ENCODE data around the gene DTX1. TPM values are rescaled to one million over a fixed set of nuclear protein-coding genes. Genes with fewer than 3 reads are reported as not detected.
A peak's percentile ranks its signal among the peaks of the same experiment; 100 is the strongest.
"Not testable (repeated sequence)": the region's sequence is repeated elsewhere in the genome, so short reads cannot be mapped to it uniquely, and the experiment has no call there.

The DTX1 gene
- total RNA-seq, 1 donor from 2014 or later = 16.2 TPM

DNA sequence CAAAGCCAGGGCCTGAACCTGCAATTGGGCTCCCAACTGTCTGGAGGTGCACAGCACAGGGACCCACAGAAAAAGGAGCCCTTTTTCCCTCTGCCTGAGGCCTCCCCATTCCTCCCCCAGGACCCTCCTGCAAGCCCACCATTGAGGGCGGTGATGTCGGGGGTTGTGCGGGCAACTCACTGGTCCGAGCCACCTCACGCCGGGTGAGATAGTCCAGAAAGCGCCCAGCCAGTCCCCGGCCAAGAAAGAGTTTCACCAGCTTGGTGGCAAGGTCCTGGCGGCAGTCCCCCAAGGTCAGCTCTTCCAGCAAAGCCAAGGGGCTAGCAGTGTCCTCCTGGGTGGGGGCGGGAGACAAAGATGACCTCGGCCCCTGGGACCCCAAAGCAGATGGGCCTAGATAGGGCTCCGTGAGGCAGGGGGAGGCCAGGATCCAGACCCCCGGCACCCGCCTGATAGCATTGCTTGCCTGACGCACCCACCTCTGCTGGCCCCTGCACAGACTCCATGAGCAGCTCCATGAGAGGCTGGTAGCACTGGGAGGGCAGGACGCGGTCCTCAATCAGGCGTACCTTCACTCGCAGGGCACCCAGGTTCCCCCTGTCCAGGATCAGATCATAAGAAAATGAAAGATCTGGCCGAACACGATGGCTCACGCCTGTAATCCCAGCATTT, 59.1 kb downstream of the DTX1 start:
- no peak for DNase-seq

- no peak for DNase-seq
Observed at GRCh38 chr12:113116875-113117274, 60.3 kb downstream of the DTX1 start.

GRCh38 chr12:113117684-113118083, 61.2 kb downstream of the DTX1 start:
- not testable (repeated sequence) for DNase-seq

GRCh38 chr12:113118142-113118541, 61.6 kb downstream of the DTX1 start:
- no peak for DNase-seq

DNA sequence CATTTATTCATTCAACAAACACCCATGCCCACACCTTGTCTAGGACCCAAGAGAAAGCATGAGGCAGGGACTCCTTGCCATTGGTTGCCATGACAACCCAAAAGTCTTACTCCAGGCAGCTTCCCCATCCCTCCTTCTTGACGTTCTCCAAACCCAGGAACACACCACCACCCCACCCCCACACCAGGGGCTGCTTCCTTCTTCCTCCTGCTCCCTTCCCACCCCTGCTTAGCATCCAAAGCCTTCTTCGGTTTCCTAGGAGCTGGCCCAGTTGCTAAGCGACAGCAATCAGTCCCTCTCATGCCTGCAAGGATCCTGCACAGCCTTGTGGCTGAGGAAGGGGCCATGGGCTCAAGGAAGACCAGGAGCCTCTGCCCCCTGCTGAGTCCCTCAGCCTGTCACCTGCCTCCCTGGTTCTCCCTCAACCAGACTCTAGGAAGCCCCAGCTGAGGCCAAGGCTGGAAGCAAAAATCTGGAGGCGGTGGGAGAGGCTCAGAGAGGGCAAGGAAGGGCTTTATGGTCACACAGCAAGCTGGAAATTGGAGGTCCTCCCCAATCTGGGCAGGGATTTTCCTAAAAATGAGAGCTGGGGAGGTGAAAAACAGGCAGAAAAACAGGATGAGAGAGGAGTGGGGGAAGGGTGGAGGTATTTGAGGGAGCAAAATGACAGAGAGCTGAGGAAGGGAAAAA, 63.6 kb downstream of the DTX1 start:
- peak; percentile 27 for DNase-seq

GRCh38 chr12:113120670-113121370, 64.3 kb downstream of the DTX1 start:
- DNase-seq = no peak

- DNase-seq = no peak
Observed at GRCh38 chr12:113127791-113128199, 71.3 kb downstream of the DTX1 start.

DNA sequence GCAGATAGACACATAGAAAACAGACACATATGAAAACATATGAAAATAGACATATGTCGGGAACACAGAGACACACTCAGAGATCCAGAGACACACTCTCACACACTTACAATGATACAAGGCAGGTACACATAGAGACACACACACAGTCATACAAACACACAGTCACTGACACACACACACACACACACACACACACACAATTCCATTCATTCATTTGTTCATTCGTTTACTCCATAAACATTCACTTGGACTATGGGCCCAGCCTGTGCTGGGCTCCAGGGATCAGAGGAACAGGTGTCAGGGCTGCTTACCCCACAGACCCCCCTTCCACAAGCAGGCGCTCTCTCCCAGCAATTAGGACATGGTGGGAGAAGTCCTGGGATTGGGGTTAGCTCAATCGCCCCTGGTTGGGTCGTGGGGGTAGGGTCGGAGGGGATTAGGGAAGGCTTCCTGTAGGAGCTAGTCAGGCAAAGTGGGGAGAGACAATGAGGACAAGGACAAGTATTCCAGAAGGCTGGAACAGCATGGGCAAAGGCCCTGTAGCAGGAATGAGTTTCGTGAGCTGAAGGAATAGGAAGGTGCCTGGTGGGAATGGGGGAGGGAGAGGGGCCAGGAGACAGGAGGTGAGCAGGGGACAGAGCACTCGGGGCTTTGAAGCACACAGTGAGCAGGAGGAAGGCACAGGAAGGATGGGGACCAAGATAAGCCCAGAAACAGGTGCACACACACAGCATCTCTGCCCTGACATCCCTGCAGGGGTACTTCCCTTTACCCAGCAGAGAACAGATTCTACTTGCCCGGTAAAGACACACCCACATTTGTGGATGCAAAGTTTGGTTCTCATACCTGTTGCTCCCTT, 72.5 kb downstream of the DTX1 start:
- no peak for DNase-seq

GRCh38 chr12:113129664-113130456, 73.3 kb downstream of the DTX1 start:
- no peak for DNase-seq

GRCh38 chr12:113130457-113131135, 74.1 kb downstream of the DTX1 start:
- DNase-seq = peak; percentile 80

DNA sequence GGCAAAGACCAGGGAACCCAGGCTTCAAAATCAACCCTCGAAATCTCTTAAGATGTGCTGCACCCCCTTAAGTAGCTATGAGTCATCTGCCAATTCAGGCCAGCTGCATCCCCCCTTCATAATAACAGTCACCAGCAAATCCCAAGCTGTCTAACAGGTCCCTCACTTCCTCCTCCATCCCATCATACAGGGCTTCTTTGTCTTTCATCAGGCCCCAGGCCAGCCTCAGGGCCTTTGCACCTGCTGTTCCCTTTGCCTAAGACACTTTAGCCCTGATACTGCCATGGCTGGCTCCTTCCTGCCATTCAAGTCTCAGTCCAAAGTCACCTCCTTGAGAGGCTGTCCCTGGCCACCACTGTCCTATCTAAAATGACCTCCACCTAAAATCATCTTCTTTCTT, 75.0 kb downstream of the DTX1 start:
- DNase-seq = no peak

GRCh38 chr12:113133036-113133435, 76.5 kb downstream of the DTX1 start:
- no peak for DNase-seq

DNA sequence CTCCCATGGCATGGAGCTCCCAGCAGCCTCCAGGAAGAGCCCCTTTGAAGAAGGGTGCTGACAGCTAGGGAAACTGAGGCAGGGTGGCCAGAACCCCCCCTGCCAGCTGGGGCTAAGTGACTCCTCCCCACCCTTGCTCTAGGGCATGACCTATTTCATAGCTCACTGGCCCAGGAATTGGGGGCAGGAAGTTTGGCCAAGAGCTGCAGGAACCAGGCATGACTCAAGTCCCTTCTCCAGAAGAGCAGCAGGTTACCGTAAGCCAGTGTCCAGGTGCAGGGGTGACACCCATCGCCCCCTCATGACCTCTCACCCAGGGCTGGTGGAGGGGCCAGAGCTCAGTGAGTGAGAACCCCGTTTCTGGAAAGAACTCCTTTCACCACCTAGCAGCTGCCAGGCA, 77.1 kb downstream of the DTX1 start:
- no peak for DNase-seq

- DNase-seq = no peak
Observed at GRCh38 chr12:113134071-113134470, 77.5 kb downstream of the DTX1 start.

DNA sequence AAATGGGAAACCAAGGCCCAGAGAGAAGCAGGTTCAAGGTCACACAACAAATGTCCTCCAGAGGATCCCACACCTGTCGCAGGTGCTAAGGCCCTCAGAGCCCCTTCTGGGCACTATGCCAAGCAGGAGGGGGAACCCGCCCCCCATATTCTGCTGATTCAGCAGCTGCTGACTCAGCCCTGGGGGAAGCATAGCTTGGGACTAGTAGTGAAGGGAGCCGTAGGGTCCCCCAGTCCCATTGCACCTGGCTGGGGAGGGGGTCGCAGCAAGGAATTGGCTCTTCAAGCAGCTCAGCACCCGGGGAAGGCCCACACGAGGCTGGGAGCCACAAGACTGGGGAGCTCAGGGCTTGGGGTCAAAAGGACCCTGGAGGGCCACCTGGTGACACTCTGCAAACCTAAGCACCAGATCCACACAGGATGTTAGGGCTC, 78.0 kb downstream of the DTX1 start:
- no peak for DNase-seq

GRCh38 chr12:113135178-113136127, 78.9 kb downstream of the DTX1 start, which contains the start of gene RASAL1:
RASAL1 (minus strand) TSS chr12:113135761; CDS start chr12:113135462, 299 bp downstream.
- peak; percentile 48 for DNase-seq

DNA sequence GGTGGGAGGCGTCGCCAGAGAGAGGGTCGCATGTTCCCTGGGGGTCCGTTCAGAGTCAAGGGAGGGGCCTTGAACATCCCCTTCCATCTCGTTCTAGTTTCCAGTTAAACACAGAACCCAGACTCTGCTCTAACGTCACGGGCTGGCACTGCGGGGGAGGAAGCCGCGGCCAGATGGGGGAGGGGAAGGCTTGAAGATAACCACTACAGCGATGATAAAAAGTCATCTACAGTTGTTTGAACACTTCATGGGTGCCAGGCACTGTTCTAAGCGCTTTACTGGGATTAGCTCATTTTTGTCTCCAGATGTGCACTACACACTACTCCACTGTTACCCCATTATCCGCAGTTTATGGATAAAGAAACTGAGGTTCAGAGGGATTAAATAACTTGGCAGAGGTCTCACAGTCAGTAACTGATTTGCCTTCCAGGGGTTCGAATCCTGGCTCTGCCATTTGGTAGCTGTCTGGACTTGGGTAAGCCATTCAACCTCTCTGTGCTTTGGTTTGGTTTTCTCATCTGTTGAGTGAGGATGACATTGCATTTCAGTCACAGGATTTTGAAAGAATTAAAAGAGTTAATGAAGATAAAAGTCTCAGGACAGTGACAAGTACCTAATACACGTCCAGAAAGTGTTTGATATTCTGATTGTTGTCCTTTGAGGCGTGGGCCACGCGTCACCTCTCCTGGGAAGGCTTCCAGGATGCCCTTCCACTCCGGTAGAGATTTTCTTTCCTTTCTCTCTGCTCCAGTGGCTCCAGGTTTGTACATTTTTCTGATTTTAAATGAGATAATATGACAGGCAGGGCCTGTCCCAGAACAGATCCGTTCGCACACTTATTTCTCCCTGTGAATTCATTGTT, 79.8 kb downstream of the DTX1 start:
- peak; percentile 48 for DNase-seq

DNA sequence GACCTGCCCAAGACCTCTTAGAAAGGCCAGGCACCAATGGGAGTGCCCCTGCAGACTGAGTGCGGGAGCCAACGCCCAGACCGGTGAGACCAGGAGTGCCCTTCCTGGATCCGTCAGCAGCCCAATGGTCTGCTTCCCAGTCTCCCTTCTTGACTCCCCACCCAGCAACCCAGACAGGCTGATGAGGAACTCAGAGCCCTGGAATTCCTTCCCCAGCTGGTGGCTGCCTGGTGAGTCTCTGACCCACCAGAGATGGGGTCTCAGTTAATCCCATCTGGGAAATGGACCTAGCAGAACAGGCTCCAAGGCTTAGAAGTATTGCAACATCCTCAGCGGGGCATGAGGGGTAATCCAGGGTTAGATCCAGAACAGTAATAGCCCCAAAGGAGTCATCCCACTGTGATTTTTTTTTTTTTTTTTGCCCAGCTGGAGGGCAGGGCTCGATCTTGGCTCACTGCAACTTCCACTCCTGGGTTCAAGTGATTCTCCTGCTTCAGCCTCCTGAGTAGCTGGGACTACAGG, 80.5 kb downstream of the DTX1 start:
- DNase-seq = no peak
